Measurements from ENCODE around the gene DBN1. TPM values are rescaled to one million over a fixed set of nuclear protein-coding genes. Genes with fewer than 3 reads are reported as not detected.
"Not testable (repeated sequence)": the region's sequence is repeated elsewhere in the genome, so short reads cannot be mapped to it uniquely, and the experiment has no call there.

Gene DBN1
- polyA plus RNA-seq, 1 donor from 2014 or later = 0.54 TPM

DNA sequence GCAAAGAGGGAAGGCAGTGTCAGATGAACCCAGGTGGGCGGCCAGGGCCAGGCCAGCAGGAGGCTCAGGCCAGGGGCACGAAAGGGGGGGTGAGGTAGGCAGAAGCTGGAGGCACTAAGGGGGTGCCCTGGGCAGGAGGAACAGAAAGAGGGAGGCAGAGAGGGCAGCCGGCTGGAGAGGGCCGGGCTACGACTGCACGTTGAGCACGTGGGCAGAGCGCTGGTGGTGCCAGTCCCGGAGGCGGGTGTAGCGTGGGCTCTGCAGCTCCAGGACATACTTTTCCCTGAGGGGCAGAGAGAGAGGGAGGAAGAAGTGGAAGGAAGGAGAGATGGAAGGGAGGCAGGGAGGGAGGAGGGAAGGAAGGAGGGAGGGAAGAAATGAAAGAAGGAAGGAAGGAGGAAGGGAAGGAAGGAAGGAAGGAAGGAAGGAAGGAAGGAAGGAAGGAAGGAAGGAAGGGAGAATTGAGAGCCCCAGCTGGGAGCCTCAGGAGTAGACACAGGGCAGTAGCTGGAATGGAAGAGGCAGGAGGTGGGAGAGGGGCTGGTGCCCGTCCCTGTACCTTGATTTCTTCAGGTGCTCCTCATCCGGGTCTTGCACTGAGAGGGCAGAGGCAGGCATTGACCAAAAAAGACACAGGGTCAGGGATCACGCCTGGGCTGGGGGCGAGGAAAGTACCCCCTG, 17.0 kb upstream of the DBN1 start:
- Mint-ChIP-seq H3K36me3 (peaks cover 4% of the 10 kb centered on the region), H3K27ac (peak overlapping the region in 1 of 3 donors; percentile 71), H3K4me3 (peak overlapping the region in 1 of 4 donors; percentile 26), H3K4me1 (peaks cover 5 to 21% (median 12%) of the 10 kb centered on the region in 3 donors), H3K9me3 (no peaks in the 10 kb centered on the region), H3K27me3 (no peaks in the 10 kb centered on the region)

DNA sequence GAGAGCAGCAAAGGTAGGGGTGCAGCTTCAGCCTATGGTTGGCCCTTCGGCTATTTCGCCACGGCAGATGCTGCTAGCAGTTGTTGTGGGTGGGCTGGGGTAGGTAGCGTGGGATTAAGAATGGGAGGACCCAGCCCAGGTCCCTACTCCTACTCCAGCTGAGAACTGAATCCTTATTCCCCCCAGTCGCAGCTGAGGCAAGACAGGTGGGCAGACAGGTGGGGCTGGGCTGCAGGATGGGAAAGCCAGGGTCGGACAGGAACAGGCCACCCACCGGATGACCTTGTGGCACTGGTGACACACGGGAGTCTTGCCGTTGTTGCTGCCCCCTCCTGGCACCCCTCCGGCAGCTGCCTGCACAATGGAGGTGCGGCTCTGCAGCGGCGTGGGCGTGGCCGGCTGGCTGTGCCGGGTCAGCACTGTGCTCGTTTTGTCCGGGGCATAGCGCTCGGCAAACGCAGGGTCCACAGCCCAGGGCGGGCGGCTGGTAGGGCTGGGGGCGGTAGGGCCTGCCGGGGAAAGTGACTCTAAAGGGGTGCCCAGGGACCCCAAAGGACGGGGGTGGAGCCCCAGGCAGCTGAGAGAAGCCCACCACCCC, 15.8 kb upstream of the DBN1 start:
- peak overlapping the region in 1 of 4 donors; percentile 9 for H3K4me3 Mint-ChIP-seq
- H3K27me3 Mint-ChIP-seq = no peaks in the 10 kb centered on the region
- H3K9me3 Mint-ChIP-seq = no peaks in the 10 kb centered on the region
- H3K27ac Mint-ChIP-seq = no peak overlapping the region
- H3K36me3 Mint-ChIP-seq = peaks cover 4% of the 10 kb centered on the region
- H3K4me1 Mint-ChIP-seq = peaks cover 4 to 17% (median 12%) of the 10 kb centered on the region in 3 donors

DNA sequence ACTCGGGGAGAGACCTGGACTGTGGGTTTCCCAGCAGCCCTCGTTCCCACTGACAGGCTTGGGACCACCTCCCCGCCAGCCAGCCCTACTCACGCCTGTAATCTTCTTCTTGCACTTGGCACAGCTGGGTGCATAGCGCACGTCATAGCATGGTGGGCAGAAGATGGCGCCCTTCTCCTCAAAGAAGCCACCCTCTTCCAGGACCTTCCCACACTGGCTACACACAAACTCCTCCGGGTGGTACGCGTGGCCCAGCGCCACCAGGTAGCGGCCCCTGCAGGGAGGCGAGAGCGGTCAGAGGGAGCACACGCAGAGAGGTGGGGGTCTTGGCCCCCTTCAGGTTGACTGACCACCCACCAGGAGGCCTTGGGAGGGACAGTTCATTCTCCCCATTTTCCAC, 14.5 kb upstream of the DBN1 start:
- Mint-ChIP-seq H3K4me3 (no peak overlapping the region), H3K27me3 (no peaks in the 10 kb centered on the region), H3K4me1 (peaks cover 0 to 11% (median 5%) of the 10 kb centered on the region in 3 donors), H3K36me3 (peaks cover 4% of the 10 kb centered on the region), H3K9me3 (no peaks in the 10 kb centered on the region), H3K27ac (no peak overlapping the region)

DNA sequence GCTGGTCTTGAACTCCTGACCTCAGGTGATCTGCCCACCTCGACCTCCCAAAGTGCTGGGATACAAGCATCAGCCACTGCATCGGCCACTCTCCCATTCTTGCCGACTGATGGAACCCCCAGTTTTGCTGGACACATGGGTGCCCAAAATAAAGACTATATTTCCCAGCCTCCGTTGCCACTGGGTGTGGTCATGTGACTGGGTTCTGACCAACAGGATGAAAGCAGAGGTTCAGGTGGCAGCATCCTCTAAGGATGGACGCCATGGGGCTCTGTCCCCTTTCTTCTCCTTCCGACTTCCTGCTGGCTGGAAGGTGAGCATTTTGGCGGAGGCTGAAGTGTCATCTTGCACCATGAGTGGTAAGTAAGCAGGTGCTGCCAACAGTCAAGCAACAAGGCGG, 13.7 kb upstream of the DBN1 start:
- no peak overlapping the region for H3K4me3 Mint-ChIP-seq
- peaks cover 0 to 7% (median 2%) of the 10 kb centered on the region in 3 donors for H3K4me1 Mint-ChIP-seq
- H3K27ac Mint-ChIP-seq = no peak overlapping the region
- H3K36me3 Mint-ChIP-seq = no peaks in the 10 kb centered on the region
- no peaks in the 10 kb centered on the region for H3K9me3 Mint-ChIP-seq
- H3K27me3 Mint-ChIP-seq = no peaks in the 10 kb centered on the region

DNA sequence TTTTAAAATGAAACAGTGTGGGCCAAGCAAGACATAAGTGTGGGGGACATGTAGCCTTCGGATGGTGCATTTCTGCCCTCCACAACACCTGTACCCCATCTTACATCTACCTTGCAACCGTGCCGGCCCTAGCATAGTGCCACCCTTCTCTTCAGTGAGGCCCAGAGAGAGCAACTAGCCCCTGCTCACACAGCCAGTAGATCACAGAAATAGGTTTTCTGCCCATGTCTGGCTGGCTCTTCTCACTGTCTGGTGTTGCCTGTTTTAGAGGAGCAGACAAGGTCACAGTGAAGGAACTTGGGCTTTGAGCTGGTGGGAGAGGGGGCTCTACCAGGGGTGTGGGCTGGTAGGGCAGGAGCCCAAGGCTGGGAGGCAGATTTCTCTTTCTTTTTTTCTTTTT, 12.8 kb upstream of the DBN1 start:
- no peaks in the 10 kb centered on the region for H3K9me3 Mint-ChIP-seq
- no peaks in the 10 kb centered on the region for H3K27me3 Mint-ChIP-seq
- H3K4me3 Mint-ChIP-seq = no peak overlapping the region
- no peaks in the 10 kb centered on the region for H3K36me3 Mint-ChIP-seq
- peaks cover 0 to 7% (median 2%) of the 10 kb centered on the region in 3 donors for H3K4me1 Mint-ChIP-seq
- H3K27ac Mint-ChIP-seq = no peak overlapping the region

DNA sequence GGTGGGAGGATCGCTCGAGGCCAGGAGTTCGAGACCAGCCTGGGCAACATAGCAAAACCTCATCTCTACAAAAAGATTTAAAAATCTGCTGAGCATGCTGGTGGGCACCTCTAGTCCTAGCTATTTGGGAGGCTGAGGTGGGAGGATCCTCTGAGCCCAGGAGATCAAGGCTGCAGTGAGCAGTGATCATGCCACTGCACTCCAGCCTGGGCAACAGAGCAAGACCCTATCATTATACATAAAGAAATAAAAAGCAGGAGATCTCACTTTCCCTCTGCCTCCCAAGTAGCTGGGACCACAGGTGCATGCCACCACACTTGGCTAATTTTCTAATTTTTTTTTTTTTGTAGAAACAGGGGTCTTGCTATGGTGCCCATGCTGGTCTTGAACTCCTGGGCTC, 12.3 kb upstream of the DBN1 start:
- H3K4me3 Mint-ChIP-seq, H3K27ac Mint-ChIP-seq, H3K4me1 Mint-ChIP-seq, H3K36me3 Mint-ChIP-seq, H3K27me3 Mint-ChIP-seq, H3K9me3 Mint-ChIP-seq: not testable (repeated sequence)

DNA sequence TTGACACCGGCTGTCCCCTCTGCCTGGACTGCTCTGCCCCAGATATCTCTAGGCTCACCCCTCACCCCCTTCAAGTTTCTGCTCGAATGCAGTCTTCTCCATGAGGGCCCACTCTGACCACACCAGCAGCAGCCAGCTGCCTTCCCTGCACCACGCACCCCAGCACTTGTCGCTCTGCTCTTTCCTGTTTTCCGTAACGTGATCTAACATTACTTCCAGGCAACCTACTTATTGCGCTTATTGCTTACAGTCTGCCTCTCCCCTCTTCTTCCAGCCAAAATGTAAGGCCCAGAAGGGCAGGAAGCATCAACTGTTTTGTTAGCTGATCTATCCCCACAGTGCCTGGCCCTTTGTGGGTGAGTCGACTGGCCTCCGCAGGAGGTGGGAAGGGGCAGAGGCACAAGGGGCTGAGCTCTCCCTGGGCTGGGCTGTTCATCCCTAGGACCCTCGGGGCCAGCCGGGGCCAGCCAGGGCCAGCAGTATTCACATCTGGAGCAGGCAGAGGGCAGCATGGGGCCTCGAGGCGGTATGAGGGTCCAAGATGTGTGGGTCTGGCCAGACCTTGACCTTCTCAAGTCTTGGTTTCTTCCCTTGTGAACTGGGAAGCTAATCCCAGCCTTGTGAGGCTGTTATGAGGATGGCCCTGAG, 11.6 kb upstream of the DBN1 start:
- H3K4me3 Mint-ChIP-seq = no peak overlapping the region
- no peak overlapping the region for H3K27ac Mint-ChIP-seq
- peaks cover under 1 to 2% (median 1%) of the 10 kb centered on the region in 3 donors for H3K4me1 Mint-ChIP-seq
- H3K36me3 Mint-ChIP-seq = no peaks in the 10 kb centered on the region
- H3K9me3 Mint-ChIP-seq = no peaks in the 10 kb centered on the region
- no peaks in the 10 kb centered on the region for H3K27me3 Mint-ChIP-seq

DNA sequence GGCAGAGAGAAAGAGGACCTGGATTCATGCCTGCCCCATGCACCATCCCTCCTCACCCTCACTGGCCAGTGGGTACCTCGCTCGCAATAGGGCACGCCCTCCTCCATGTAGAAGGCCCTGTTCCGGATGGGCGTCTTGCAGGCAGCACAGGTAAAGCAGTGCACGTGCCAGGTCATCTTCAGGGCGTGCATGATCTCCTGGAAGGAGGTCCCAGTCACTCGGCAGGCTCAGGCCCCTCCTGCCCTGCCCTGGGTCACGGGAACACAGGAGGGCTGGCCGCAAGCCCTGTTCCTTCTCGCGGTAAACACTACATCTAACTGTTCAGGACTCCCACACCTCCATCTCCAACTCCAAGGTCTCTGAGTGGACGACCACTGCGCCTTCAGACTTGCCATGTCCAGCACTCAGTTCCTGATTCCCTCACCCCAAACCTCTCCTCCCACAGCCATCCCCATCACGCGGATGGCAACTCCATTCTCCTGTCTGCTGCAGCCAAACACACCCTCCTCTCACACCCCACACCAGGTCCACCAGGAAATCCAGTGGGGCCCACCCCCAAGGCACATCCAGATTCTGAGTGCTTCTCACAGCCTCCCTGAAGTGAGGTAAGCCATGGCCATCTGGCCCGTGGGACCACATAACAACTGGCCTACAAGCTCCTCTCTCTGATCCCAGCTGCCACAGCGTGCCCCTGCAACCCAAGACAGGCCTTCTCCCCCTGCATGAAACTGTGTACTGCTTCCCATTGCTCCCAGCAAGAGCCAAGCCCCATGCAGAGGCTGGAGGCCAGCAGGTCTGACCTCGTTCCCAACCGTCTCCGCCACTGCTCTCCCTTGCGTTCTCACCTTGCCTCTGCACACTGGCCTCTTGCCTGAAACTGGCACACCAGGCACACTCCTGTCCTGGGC, 10.8 kb upstream of the DBN1 start:
- Mint-ChIP-seq H3K4me3 (no peak overlapping the region), H3K36me3 (no peaks in the 10 kb centered on the region), H3K4me1 (peaks cover 3 to 7% (median 5%) of the 10 kb centered on the region in 3 donors), H3K27ac (no peak overlapping the region), H3K27me3 (no peaks in the 10 kb centered on the region), H3K9me3 (no peaks in the 10 kb centered on the region)

DNA sequence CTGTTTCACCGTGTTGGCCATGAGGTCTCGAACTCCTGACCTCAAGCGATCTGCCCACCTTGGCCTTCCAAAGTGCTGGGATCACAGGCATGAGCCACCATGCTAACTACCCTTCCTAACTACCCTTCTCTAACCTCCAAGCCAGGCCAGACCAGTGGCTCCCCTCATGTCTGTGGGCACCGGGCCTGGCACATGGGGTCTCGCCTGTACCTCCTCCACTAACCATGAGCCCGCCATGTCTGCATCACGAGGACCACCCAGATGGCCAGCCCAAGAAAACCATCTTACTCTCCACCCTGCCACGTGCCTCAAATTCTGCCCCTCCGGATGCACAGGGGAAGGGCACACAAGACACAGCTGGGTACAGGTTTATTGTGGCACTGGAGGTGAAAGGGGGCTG, 9.6 kb upstream of the DBN1 start:
- peaks cover 5 to 13% (median 8%) of the 10 kb centered on the region in 3 donors for H3K4me1 Mint-ChIP-seq

DNA sequence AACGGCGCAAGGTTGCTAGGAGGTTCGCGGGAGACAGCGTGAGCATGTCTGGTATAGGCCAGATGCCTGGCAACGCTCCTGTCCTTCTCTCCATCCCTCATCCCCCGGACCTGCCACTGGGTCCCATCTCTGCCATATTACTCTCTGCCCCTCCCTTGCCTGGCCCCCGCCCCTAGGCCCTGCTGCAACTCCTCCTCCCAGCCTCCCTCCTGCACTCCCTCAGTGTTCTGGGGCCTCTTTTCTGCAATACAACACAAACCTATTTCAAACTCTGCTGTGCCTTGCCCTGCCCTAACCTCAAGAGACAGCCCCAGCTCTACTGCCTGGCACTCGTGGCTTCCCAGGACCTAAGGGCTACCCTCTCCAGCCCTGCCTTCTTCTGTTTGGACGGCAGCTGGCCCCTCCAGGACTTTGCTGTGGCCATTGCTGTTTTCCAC, 8.9 kb upstream of the DBN1 start:
- no peak overlapping the region for H3K27ac Mint-ChIP-seq
- no peaks in the 10 kb centered on the region for H3K9me3 Mint-ChIP-seq
- no peak overlapping the region for H3K4me3 Mint-ChIP-seq
- no peaks in the 10 kb centered on the region for H3K27me3 Mint-ChIP-seq
- H3K36me3 Mint-ChIP-seq = no peaks in the 10 kb centered on the region
- H3K4me1 Mint-ChIP-seq = peaks cover 5 to 13% (median 8%) of the 10 kb centered on the region in 3 donors

More for the DNA sequence above, 9.6 kb upstream of the DBN1 start:
- H3K27me3 Mint-ChIP-seq = no peaks in the 10 kb centered on the region
- no peak overlapping the region for H3K27ac Mint-ChIP-seq
- H3K4me3 Mint-ChIP-seq = no peak overlapping the region
- no peaks in the 10 kb centered on the region for H3K9me3 Mint-ChIP-seq
- H3K36me3 Mint-ChIP-seq = no peaks in the 10 kb centered on the region

DNA sequence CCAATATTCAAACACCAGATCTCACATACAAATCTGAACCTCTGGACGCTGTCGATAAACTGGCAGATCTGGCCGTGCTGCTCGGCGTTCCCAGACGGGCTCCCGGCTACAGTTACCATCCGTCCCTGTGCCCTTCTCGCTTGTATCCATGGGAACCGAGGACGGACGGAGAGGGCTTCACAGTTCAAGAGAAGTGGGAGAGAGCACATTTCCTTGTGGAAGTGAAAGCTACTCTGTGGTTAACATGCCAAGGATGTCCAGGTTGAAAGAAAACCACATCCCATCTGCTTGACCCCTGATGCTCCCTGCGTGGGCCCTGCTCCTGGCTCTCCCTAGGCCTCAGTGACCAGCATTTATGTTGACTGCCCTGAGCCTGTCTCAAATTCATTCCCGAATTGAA, 6.3 kb upstream of the DBN1 start:
- Mint-ChIP-seq H3K4me1 (peaks cover 5 to 13% (median 11%) of the 10 kb centered on the region in 3 donors), H3K9me3 (no peaks in the 10 kb centered on the region), H3K36me3 (no peaks in the 10 kb centered on the region), H3K27ac (no peak overlapping the region), H3K27me3 (no peaks in the 10 kb centered on the region), H3K4me3 (no peak overlapping the region)

DNA sequence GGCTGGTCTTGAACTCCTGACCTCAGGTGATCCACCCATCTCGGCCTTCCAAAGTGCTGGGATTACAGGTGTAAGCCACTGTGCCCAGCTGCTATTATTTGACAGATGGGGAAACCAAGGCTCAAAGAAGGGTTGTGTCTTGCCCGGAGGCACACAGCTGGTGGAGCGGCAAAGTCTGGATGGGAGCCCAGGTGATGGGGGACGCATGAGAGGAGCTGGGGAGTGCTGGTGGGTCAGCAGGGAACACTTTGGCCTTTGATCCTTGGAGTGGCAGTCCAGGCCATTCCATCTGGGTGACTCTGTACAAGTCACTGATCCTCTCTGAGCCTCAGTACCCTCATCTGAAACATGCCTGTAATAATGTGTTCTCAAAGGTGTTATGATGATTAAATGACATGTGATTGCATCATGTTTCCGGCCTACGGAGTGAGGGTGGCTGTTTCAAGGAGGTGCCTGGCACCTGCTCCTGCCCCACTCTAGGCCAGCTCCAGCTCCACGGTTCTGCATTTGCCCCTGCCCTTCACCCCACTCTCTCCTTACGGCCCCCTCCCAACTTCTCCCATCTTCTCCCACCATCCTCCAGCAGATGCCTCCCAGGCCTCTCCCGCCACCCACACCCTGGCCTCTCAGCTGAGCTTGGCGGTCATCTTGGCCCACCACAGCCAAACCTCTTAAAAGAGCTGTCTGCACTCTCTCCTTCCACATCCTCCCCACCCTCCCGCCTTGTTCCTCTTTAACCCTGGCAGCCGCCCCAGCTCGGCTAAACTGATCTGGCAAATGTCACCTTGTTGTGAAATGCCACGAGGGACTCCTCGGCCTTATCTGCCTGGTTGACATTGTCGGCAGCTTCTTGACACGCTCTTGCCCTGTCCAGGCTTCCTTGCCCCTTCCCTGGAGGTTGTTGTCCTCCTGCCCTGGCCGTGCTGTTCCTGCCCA, 5.5 kb upstream of the DBN1 start:
- Mint-ChIP-seq H3K27ac (no peak overlapping the region), H3K27me3 (peaks cover 3% of the 10 kb centered on the region), H3K36me3 (no peaks in the 10 kb centered on the region), H3K4me1 (peaks cover 5 to 14% (median 12%) of the 10 kb centered on the region in 3 donors), H3K4me3 (peak overlapping the region in 3 of 4 donors; percentile 28 to 78 (median 32)), H3K9me3 (peaks cover 0 to 2% (median 0%) of the 10 kb centered on the region in 3 donors)

DNA sequence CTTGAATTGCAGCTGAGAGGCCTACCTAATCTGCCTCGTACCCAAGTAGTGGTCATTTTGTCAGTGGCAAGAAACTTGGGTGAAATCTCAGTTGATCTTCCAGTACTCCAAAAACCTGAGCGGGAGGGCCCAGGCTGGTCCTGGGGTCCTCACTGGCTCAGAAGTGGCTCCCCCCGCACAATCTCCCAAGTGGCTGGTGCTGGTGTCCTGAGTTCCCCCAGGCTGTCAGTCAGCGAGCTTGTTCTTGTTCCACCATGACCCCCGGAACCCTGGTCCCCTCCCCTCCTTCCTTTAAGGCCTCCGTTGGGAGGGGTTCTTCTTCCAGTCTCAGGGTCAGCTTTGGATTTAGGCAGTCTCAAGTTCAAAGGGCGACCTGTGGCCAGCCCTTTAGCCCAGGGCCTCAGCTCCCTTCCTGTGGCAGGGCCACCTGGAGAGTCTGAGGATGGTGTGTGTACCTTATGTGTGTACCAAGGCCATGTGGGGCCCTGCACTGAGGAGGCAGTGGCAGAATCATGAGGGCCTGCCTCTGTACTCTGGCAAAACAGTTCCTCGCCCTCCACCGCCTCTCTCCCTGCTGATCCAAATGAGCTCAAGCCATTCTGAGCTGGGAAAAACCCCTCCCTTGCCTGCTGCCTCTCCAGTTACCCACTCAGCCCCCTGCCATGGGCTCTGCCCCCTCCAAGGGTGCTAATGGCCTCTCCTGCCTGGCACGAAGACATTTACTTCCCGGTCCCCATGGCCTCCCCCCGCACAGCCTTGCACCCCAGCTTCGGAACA, 4.5 kb upstream of the DBN1 start:
- Mint-ChIP-seq H3K4me1 (peaks cover 5 to 14% (median 12%) of the 10 kb centered on the region in 3 donors), H3K36me3 (no peaks in the 10 kb centered on the region), H3K4me3 (no peak overlapping the region), H3K27me3 (peaks cover 5% of the 10 kb centered on the region), H3K9me3 (peaks cover 0 to 2% (median 0%) of the 10 kb centered on the region in 3 donors), H3K27ac (no peak overlapping the region)

Data from IgD-negative memory B cell (primary cell).